Prostate gland (tissue), 2 donors: ENCODE results near the gene ACKR4. TPM values are rescaled to one million over a fixed set of nuclear protein-coding genes. Genes with fewer than 3 reads are reported as not detected.
"Not testable (repeated sequence)": the region's sequence is repeated elsewhere in the genome, so short reads cannot be mapped to it uniquely, and the experiment has no call there.

ENCODE experiments used
- DNase-seq: peaks from one replicate; pipeline ENCODE4 v3.0.0-alpha.2; 2019; ENCODE audit warnings: low spot score
- H3K27ac ChIP-seq, 2 donors: fragments of 200-600 bp; sonication (generic); 2 replicates each; pipeline ENCODE4 v1.5.1; 2017 to 2019
- H3K27me3 ChIP-seq: fragments of 200-600 bp; sonication (generic); replicated peaks from 2 replicates; pipeline ENCODE4 v1.5.1; 2019; ENCODE audit not compliant: insufficient read depth
- H3K36me3 ChIP-seq, 2 donors: fragments of 200-600 bp; sonication (generic); 1 replicate in 1 of 2; 2 replicates in 1 of 2; pipeline versions ENCODE4 v1.5.1 to v1.8.1; 2017 to 2019
- H3K4me1 ChIP-seq: fragments of 200-600 bp; sonication (generic); replicated peaks from 2 replicates; pipeline ENCODE4 v1.5.1; 2019
- H3K4me3 ChIP-seq, 2 donors: fragments of 200-600 bp; sonication (generic); 2 replicates each; pipeline ENCODE4 v1.5.1; 2017 to 2019
- H3K9me3 ChIP-seq: fragments of 200-600 bp; sonication (generic); 2 replicates; pipeline ENCODE4 v1.5.1; 2017
- CTCF ChIP-seq, 4 experiments: fragments of 200-600 bp in 2 of 4; fragments of 450-650 bp in 2 of 4; sonication (generic) in 2 of 4; IDR thresholded peaks; 1 replicate in 3 of 4; 2 replicates in 1 of 4; pipeline ENCODE4 v1.5.1; 2016 to 2019; ENCODE audit warnings: antibody characterized with exemption in 4 of 4, mild to moderate bottlenecking in 2 of 4, moderate library complexity in 2 of 4
- POLR2A ChIP-seq: fragments of 450-650 bp; IDR thresholded peaks from one replicate; pipeline ENCODE4 v1.6.1; 2016; ENCODE audit warnings: antibody characterized with exemption, mild to moderate bottlenecking
- POLR2AphosphoS5 ChIP-seq: sonication (generic); formaldehyde crosslinking; IDR thresholded peaks from one replicate; pipeline ENCODE4 v1.6.1; 2017; ENCODE audit warnings: antibody characterized with exemption
- WGBS: methylation state at CpG from one replicate; pipeline ENCODE4 v1.1.5; 2018; 5-methylcytosine and 5-hydroxymethylcytosine counted together
- intact Hi-C: fragments of 100-400 bp; cut with DNase I; formaldehyde crosslinking; loops from one replicate; pipeline ENCODE4 v1.14.2; 2022
- total RNA-seq, 2 donors: library from RNA; depleted of rRNA; stranded (reverse); fragments of >200 nt; gene quantifications; one replicate each; pipeline ENCODE4 v1.1.0, GENCODE V29; 2016

The ACKR4 gene
- total RNA-seq, 2 donors from 2014 or later: 0.09 TPM; not detected in 1

- Histone ChIP-seq H3K4me3 (no peak overlapping the region), H3K27me3 (no peaks in the 10 kb centered on the region), H3K4me1 (no peaks in the 10 kb centered on the region), H3K27ac (no peak overlapping the region), H3K9me3 (no peaks in the 10 kb centered on the region), H3K36me3 (no peaks in the 10 kb centered on the region)
- no peak for TF ChIP-seq POLR2AphosphoS5
- no peak for TF ChIP-seq POLR2A
- TF ChIP-seq CTCF (IDR thresholded peaks at IDR 0.05): no peak
- 69% methylated on average over 2 of the region's 2 CpGs for WGBS
- no peak for DNase-seq
- intact Hi-C loops: no loop called here
Observed at GRCh38 chr3:132597660-132598059, 590 bp downstream of the ACKR4 start.

GRCh38 chr3:132598181-132598580, 1.1 kb downstream of the ACKR4 start:
- DNase-seq: no peak
- 53% methylated on average over 3 of the region's 3 CpGs for WGBS
- Histone ChIP-seq H3K36me3 (no peaks in the 10 kb centered on the region), H3K27me3 (no peaks in the 10 kb centered on the region), H3K9me3 (no peaks in the 10 kb centered on the region), H3K4me3 (no peak overlapping the region), H3K4me1 (no peaks in the 10 kb centered on the region), H3K27ac (no peak overlapping the region)
- TF ChIP-seq POLR2AphosphoS5 (peak; percentile 68), POLR2A (no peak)
- intact Hi-C loops: no loop called here

- H3K4me1 ChIP-seq, intact Hi-C loops, H3K27me3 ChIP-seq, H3K36me3 ChIP-seq, H3K27ac ChIP-seq, H3K9me3 ChIP-seq, DNase-seq, H3K4me3 ChIP-seq: not testable (repeated sequence)
- WGBS: no CpG with 5 or more reads among the region's 1 CpG
Observed at GRCh38 chr3:132600614-132601013, 3.5 kb downstream of the ACKR4 start.

GRCh38 chr3:132605374-132605792, 8.3 kb downstream of the ACKR4 start:
- no peaks in the 10 kb centered on the region for H3K36me3 ChIP-seq
- no peak overlapping the region for H3K4me3 ChIP-seq
- TF ChIP-seq POLR2AphosphoS5 (no peak), POLR2A (no peak), CTCF (IDR thresholded peaks at IDR 0.05) (no peak)
- H3K4me1 ChIP-seq: no peaks in the 10 kb centered on the region
- no peak for DNase-seq
- no peak overlapping the region for H3K27ac ChIP-seq
- no peaks in the 10 kb centered on the region for H3K27me3 ChIP-seq
- intact Hi-C loops: no loop called here
- no peaks in the 10 kb centered on the region for H3K9me3 ChIP-seq
- 91% methylated on average over 2 of the region's 2 CpGs for WGBS

GRCh38 chr3:132606085-132606484, 9.0 kb downstream of the ACKR4 start:
- H3K27ac ChIP-seq: no peak overlapping the region

GRCh38 chr3:132606620-132607019, 9.6 kb downstream of the ACKR4 start:
- H3K4me3 ChIP-seq, H3K27ac ChIP-seq, H3K36me3 ChIP-seq, intact Hi-C loops, DNase-seq, H3K4me1 ChIP-seq, H3K9me3 ChIP-seq, H3K27me3 ChIP-seq: not testable (repeated sequence)
- 86% methylated on average over 7 of the region's 8 CpGs for WGBS

More at GRCh38 chr3:132606085-132606484, 9.0 kb downstream of the ACKR4 start:
- TF ChIP-seq CTCF (IDR thresholded peaks at IDR 0.05) (no peak), POLR2A (no peak), POLR2AphosphoS5 (no peak)
- Histone ChIP-seq H3K4me3 (no peak overlapping the region), H3K27me3 (no peaks in the 10 kb centered on the region), H3K9me3 (no peaks in the 10 kb centered on the region), H3K4me1 (no peaks in the 10 kb centered on the region), H3K36me3 (no peaks in the 10 kb centered on the region)
- WGBS: 86% methylated on average over 1 of the region's 1 CpG
- intact Hi-C loops: no loop called here
- no peak for DNase-seq

GRCh38 chr3:132615301-132615700, 18.2 kb downstream of the ACKR4 start:
- DNase-seq, H3K36me3 ChIP-seq, intact Hi-C loops, H3K4me3 ChIP-seq, H3K9me3 ChIP-seq, H3K27me3 ChIP-seq, H3K4me1 ChIP-seq, H3K27ac ChIP-seq: not testable (repeated sequence)
- WGBS: 100% methylated on average over 3 of the region's 3 CpGs
